ENCODE data around the gene SDF4. TPM values are rescaled to one million over a fixed set of nuclear protein-coding genes. Genes with fewer than 3 reads are reported as not detected.

The SDF4 gene
- total RNA-seq, 4 donors from 2014 or later = 51.0 to 94.2 (median 79.4) TPM

DNA sequence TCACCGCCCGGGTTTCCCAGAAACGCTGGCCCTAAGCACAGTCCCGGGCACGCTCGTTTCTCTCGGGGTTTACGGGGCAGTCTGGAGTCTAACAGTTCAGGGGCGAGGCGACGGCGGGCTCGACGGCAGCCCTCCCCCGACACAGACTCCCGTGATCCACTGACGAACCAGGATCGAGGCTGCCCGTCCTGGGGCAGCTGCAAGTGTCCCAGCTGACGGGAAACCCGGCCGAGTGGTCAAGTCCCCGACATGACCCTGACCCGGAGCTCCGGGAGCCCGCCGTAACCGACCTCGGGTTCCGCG lies 41.4 kb upstream of the SDF4 start:
- DNase-seq (no peak), ATAC-seq (peak; percentile 10 to 23)
- intact Hi-C loops (cut with DNase I; ENCODE audit: low total_unique reads) = loop anchor here (1.0 to 5.0 kb wide), 5 partner anchors 34 to 157 kb away; partner anchors contain the start of genes ACAP3, AURKAIP1, B3GALT6 and C1orf159
- Histone ChIP-seq H3K4me1 (peaks cover 34 to 43% of the 10 kb centered on the region in 2 donors), H3K27ac (peak overlapping the region; percentile 83 to 93 (median 90)), H3K27me3 (no peaks in the 10 kb centered on the region), H3K4me3 (peak overlapping the region; percentile 79 to 92 (median 88)), H3K9me3 (no peaks in the 10 kb centered on the region), H3K36me3 (peaks cover 0 to 2% of the 10 kb centered on the region in 2 donors)
- in situ Hi-C loops (cut with MboI; ENCODE audit: low sequenced_read_pairs in 4 of 4) = loop anchor here in 2 of 4 donors (25.0 kb wide), 2 partner anchors 136 to 161 kb away; partner anchors contain the start of gene C1orf159 (in 1 of the 2)
- TF ChIP-seq, protein P1, sequence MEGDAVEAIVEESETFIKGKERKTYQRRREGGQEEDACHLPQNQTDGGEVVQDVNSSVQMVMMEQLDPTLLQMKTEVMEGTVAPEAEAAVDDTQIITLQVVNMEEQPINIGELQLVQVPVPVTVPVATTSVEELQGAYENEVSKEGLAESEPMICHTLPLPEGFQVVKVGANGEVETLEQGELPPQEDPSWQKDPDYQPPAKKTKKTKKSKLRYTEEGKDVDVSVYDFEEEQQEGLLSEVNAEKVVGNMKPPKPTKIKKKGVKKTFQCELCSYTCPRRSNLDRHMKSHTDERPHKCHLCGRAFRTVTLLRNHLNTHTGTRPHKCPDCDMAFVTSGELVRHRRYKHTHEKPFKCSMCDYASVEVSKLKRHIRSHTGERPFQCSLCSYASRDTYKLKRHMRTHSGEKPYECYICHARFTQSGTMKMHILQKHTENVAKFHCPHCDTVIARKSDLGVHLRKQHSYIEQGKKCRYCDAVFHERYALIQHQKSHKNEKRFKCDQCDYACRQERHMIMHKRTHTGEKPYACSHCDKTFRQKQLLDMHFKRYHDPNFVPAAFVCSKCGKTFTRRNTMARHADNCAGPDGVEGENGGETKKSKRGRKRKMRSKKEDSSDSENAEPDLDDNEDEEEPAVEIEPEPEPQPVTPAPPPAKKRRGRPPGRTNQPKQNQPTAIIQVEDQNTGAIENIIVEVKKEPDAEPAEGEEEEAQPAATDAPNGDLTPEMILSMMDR (IDR thresholded peaks at IDR 0.05 in 4 of 5, conservative IDR thresholded peaks at IDR 0.05 in 1 of 5) = no peak

DNA sequence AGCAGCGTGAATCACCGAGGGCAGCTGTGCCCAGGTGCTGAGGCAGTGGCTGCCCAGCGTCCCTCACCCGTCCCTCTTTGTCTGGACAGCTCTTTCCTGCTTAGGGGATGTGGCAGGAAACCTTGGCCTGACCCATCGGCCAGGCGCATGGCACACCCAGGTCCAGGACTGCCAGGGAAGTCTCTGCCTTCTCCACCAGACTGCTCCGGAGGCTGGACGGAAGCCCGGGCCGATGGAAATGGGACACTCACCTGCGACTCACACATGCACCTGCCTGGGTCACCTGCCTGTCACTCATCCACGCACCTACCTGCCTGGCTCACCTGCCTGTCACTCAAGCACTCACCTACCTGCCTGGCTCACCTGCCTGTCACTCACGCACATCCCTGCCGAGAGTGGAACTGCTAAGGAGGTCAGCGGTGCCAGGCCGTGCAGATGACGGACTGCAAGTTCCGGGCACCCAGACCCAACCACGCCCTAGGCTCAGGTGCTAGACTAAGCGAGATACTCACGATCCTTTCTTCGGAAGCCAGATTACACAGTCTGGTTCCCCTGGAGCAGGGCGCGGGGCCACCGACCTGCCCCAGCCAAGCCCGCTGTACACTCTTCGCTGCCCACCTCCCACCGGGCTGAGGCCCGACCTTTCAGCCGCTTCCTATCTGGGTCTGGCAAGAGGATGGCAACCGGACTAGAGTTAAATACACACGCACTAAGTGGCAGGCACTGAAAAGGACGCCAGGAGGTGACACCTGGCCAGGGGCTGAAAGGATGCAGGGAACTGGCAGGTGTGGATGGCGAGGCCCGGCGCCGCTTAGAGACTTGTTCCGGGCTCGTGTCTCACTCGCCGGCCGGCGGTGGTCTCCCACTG lies 40.8 kb upstream of the SDF4 start:
- Histone ChIP-seq H3K27ac (peak overlapping the region; percentile 83 to 93 (median 90)), H3K4me1 (peaks cover 34 to 43% of the 10 kb centered on the region in 2 donors), H3K36me3 (peaks cover 0 to 8% of the 10 kb centered on the region in 2 donors), H3K27me3 (no peaks in the 10 kb centered on the region), H3K4me3 (peak overlapping the region; percentile 79 to 92 (median 88)), H3K9me3 (no peaks in the 10 kb centered on the region)
- intact Hi-C loops (cut with DNase I; ENCODE audit: low total_unique reads) = loop anchor here (1.0 to 5.0 kb wide), 5 partner anchors 34 to 156 kb away; partner anchors contain the start of genes ACAP3, AURKAIP1, B3GALT6 and C1orf159
- ATAC-seq = no peak
- in situ Hi-C loops (cut with MboI; ENCODE audit: low sequenced_read_pairs in 4 of 4) = loop anchor here in 2 of 4 donors (25.0 kb wide), 2 partner anchors 135 to 160 kb away; partner anchors contain the start of gene C1orf159 (in 1 of the 2)
- no peak for DNase-seq
- TF ChIP-seq POLR2A (IDR thresholded peaks at IDR 0.05) = no peak
- TF ChIP-seq, protein P1 (IDR thresholded peaks at IDR 0.05 in 4 of 5, conservative IDR thresholded peaks at IDR 0.05 in 1 of 5) = no peak

- H3K4me3 ChIP-seq = peak overlapping the region; percentile 23 to 79 (median 36)
- ATAC-seq (no peak), DNase-seq (no peak)
- in situ Hi-C loops (cut with MboI; ENCODE audit: low sequenced_read_pairs in 4 of 4) = loop anchor here in 2 of 4 donors (25.0 kb wide), 2 partner anchors 134 to 159 kb away; partner anchors contain the start of gene C1orf159 (in 1 of the 2)
- H3K9me3 ChIP-seq = no peaks in the 10 kb centered on the region
- TF ChIP-seq, protein P1 (IDR thresholded peaks at IDR 0.05 in 4 of 5, conservative IDR thresholded peaks at IDR 0.05 in 1 of 5) = no peak
- no peak for TF ChIP-seq POLR2A (IDR thresholded peaks at IDR 0.05)
- intact Hi-C loops (cut with DNase I; ENCODE audit: low total_unique reads) = loop anchor here (5.0 kb wide), 1 partner anchor 106 kb away; the partner anchor contains the start of gene AURKAIP1
- H3K27ac ChIP-seq = peak overlapping the region in 2 of 4 donors; percentile 7 to 15
- H3K36me3 ChIP-seq = peaks cover 0 to 14% of the 10 kb centered on the region in 2 donors
- peaks cover 34 to 43% of the 10 kb centered on the region in 2 donors for H3K4me1 ChIP-seq
- no peaks in the 10 kb centered on the region for H3K27me3 ChIP-seq
Measured at GRCh38 chr1:1270813-1271212, 39.0 kb upstream of the SDF4 start.

GRCh38 chr1:1268284-1268682 lies 36.5 kb upstream of the SDF4 start:
- Histone ChIP-seq H3K4me3 (no peak overlapping the region), H3K9me3 (no peaks in the 10 kb centered on the region), H3K36me3 (peaks cover 0 to 18% of the 10 kb centered on the region in 2 donors), H3K27ac (no peak overlapping the region), H3K4me1 (peaks cover 27 to 37% of the 10 kb centered on the region in 2 donors), H3K27me3 (no peaks in the 10 kb centered on the region)
- in situ Hi-C loops (cut with MboI; ENCODE audit: low sequenced_read_pairs in 4 of 4) (loop anchor here in 2 of 4 donors (25.0 kb wide), 2 partner anchors 131 to 156 kb away; partner anchors contain the start of gene C1orf159 (in 1 of the 2)), intact Hi-C loops (cut with DNase I; ENCODE audit: low total_unique reads) (no loop called here)
- no peak for ATAC-seq
- TF ChIP-seq, protein P1 (IDR thresholded peaks at IDR 0.05 in 4 of 5, conservative IDR thresholded peaks at IDR 0.05 in 1 of 5) = no peak
- TF ChIP-seq POLR2A (IDR thresholded peaks at IDR 0.05) = no peak
- no peak for DNase-seq

Measured in gastrocnemius medialis (tissue), 4 donors.